ENCODE measurements around the gene NEUROG3.
"Not testable (repeated sequence)": the region's sequence is repeated elsewhere in the genome, so short reads cannot be mapped to it uniquely, and the experiment has no call there.

NEUROG3 gene

DNA sequence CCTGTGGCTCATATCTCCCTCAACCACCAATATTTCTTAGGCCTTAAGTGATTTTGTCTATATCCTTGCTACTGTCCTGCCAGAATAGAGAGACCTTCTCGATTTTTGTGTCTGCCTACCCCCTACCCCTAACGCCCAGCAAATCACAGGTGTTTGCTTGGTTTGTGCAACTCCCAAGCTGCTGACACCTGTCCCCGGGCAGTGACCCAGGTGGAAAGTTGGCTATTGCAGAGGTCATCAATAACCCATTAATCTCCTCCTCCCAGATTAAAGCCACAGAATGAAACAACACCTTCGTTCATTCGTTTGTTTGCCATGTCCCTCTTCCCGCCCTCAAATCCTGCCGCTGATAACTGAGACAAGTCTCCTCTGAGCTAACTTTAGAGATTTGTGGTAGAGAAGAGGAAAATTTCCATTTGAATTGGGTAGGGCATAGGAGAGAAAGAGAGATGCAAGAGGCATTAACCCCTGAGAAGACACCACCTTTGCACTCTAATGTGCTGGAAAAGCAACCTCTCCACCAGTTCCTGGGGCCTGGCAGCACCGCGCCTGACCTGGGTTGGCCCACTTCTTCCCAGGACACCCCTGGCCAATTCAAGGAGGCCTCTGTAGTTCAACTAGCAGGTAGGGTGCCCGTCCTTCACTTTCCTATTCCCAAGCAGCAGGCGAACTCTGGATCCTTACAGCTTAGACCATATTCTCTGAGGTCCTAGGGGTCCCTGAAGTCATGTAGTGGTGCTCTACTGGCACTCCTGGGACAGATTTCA, 3.0 kb downstream of the NEUROG3 start:
- no peak for DNase-seq

DNA sequence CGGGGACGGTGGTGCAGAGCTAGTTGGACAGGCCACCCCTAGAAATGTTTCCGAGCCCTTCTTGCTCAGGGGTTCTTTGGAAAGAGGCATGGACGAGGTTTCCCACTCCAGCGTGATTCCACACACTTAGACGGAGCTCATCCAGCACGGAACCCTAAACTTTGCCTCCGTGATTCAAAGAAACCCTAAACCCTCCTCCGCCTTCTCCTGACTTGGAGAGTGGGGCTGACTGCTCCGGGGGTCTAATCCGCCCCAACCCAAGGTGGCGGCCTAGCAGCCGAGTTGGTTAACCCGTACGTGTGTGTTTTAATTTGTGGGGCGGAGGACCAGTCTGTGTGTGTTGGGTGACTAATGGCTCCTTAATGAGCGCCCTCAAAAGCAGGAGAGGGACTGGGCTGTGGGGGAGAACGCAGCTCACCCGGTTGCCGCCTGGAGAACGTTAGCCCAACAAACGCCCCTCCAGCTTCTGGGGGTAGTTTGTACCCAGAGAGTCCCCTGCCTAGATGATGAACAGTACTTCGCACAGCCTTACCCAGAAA, 3.8 kb downstream of the NEUROG3 start:
- DNase-seq: no peak

DNA sequence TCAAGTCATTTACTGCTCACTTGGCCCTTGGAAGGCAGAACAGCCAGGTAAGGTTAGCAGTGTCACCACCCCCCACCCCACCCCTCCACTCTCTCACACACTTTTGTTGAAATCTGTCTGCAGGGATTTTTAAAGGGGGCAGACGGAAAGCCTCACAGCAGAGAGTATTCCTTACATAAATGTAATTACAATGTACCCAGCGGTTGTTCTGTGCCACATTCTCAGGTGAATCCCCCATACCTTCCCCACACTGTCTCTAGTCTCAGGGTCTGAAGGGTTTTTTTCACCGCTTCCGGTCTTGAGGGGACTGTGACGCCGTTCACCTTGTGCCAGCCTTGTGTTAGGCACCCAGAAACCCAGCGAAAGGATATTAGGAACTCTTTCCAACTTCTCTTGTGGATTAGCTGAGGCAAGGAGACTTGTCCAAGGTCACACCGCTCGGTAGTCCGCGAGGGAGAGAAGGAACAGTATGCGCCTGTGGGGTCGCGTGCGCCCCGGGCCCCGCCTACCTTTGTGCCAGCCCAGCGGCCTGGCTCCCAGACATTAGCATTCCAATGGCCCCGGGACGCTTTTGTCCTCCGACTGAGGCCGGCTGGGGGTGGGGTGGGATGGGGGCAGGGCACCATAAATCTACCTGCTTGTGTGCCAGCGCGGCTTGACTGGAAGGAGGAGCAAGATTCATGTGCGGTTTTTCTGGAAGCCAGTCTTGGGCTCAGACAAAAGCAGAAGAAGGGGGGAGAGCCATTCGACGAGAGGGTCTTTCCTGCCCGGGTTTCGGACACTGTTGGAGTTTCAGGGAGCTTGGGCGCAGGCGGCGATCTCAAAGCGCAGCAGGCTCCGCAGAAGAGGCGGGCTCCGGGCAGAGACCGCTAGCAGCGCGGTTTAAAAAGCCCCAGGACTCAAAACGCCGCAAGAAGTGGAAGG, 4.5 kb downstream of the NEUROG3 start:
- DNase-seq: no peak

DNA sequence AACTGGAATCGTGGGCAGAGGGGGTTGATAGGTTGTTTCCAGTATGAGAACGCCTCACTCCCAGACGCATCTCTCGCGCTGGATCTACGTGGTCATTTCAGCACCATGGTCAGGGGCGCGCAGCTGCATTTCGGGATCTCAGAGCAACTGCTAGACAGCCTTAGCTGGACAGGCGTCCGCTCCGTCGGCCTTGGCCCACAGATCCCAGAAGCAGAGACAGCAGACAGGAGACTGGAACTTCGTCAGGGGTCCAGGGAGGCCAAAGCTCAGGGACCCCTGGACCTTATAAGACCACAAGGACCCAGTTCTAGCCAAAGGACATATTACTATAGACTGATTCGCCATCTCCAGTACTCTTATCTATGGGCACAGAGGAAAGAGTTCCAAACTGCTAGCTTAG, 5.3 kb downstream of the NEUROG3 start:
- DNase-seq: peak; percentile 17

DNA sequence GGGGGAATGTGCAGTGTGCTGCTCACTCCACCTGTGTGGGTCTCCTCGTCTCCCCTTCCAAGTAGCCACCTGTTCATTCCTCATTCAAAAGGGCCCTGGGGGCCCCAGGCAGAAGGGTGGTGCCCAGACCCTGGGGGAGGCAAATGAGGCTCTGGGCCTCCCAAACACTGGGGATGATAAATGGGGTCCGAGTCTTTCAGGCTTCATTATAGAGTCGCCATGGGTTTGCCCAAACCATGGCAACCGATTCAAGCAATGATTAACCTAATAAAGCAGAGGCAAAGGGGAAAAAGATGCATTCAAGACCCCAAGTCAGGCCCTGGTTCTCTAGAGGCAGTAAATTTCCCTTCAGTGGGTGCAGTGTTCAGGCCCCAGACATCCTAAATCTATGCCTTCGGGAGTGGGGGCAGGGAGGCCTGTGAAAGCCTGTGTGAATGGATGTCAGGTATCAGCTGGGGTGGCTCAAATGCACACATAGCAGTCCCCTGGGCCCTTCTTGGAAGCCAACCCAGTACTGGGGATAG, 10.4 kb downstream of the NEUROG3 start:
- no peak for DNase-seq

DNA sequence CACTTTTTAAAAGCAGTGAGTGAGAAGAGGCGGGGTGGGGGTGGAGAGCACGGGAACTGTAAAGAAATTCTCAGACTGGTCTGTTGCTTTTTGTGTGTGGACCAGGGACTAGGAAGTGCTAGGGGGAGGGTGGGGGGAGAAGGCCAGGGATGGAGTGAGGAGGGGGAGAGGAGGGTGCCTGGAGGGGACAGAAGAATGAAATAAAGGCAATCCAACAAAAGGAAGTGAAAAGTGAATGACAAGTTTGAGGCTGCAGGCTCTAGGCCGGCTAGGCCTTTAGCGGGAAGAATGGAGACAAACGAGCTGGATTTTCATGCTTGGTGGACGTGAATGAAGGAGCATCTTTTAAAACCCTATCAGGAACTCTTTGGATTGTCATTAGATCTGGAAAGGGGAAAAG, 13.7 kb downstream of the NEUROG3 start:
- DNase-seq: no peak

DNA sequence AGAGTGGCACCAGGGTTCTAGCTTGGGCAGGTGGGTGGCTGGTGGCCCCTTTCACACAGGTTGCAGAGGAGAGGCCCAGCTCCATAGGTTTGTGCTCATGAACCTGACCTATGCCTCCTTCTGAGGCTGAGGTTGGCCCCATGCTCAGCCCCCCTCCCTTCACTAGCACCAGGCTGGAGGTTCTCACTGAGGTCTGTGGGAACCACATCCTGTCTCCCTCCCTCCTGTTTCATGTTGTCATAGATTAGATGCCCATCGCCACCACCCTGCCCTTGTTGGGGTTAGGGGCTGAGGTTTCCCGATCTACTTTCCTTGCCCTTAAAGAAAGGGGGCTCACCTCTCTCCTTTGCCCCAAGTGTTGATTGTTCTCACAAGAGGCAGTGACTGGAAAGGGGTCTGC, 14.7 kb downstream of the NEUROG3 start:
- no peak for DNase-seq

DNA sequence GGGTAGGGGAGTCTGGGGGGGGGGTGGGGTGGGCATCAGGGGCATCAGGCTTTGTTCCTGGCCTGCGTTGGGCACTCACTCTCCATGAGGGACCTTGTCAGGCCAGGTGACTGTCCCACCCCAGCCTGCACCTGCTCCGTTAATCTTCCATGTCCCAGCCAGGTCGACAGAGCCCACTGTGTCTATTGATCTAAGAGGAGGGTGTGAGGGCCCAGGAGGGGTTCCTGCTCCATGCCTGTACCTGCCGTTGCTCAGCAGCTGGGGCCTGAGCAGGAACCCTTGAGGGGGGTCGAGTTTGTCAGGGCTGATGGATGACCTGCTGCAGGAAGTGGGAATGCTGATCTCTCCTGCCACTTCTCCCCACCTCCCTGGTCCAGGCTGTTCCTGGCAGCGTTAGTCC, 18.6 kb downstream of the NEUROG3 start:
- DNase-seq: no peak

DNA sequence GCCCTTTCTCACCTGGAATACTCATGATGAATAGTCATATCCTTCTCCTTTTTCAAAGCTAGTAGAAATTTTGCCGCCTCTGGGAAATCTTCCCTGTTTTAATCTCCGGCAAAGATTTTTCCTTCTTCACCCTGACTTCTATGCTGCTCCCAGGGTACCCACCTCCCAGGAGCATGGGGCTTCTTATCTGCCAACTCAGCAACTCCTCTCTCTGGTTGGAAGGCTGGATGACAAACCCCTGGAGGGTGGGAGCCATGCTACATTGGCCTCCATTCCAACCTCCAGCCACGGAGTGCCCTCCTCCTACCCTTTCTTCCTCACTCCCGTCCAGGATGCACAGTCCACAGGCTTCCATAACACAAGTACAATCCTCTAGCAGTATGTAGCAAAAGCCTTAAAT, 19.9 kb downstream of the NEUROG3 start:
- DNase-seq: no peak

DNA sequence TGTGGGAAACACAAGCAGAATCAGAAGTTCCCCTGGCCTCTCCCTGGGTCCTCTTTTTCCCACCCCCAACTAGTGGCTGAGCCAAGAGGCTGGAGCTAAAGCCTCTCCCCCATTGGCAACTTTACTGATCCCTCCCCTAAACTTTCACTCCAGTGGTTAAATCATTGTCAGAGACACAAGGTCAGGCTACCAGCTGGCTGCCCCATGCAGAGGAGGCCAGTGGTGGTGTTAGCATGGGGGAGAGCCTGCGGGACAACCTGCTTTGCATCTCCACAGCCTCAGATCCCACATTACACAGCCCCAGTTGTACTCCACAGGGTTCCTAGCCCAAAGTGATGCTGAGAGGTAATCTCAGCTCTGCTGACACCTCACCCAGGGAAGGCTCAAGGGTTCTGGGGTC, 21.0 kb downstream of the NEUROG3 start:
- DNase-seq: no peak

DNA sequence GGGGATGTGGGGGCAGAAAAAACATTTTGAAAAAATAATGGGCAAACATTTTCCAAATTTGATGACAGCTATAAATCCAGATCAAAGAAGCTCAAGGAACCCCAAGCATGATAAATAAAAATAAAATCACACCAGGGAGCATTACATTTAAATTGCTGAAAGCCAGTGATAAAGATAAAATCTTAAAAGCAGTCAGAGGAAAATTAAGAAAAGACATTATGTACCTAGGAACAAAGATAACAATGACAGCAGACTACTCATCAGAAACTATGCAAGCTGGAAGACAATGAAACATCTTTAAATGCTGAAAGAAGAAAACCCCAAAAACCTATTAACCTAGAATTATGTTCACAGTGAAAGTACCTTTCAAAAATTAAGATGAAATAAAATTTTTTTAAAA, 23.3 kb downstream of the NEUROG3 start:
- DNase-seq: no peak

DNA sequence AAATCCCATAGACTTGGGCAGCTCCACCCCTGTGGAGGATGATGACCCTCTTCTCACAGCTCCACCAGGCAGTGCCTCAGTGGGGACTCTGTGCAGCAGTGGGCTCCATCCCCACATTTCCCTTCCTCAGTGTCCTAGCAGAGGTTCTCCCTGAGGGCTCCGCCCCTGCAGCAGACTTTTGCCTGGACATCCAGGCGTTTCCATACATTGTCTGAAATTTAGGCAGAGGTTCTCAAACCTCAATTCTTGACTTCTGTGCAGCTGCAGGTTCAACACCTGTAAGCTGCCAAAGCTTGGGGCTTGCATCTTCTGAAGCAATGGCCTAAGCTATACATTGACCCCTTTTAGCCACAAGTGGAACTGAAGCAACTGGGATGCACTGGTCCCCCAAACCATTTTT, 31.8 kb downstream of the NEUROG3 start:
- DNase-seq: no peak

DNA sequence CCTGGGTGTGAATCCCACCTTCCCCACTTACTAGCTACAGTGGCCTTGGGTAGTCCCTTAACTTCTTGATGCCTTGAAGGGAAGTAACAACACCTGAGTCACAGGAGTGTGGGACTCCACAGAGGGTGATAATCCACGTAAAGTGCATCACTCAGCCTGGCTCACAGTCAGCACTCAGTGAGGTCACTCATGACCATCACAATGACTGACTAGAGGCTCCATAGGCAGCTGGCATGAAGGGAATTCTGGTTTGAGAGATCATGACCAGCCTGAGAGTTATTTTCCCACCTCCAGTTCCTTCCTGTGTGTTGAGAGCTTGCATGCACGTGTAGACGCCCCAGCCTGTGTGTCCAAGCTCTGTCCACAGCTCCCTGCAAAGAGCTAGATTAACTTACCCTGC, 34.8 kb downstream of the NEUROG3 start:
- DNase-seq: no peak

DNA sequence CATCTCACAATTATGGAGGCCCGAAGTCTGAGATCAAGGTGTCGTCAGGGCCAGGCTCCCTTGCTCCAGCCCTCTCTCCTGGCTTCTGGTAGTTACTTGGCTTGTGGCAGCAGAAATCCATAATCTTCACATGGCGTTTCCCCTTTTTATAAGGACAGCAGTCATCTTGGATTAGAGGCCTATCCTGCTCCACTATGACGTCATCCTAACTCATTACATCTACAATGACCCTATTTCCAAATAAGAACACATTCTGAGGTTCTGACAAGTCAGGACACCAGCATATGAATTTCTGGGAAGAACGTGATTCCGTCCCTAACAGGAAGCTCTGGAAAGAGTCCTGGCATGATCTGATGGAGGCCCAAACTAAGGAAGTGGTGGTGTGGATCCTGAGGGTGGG, 35.8 kb downstream of the NEUROG3 start:
- DNase-seq: no peak

DNA sequence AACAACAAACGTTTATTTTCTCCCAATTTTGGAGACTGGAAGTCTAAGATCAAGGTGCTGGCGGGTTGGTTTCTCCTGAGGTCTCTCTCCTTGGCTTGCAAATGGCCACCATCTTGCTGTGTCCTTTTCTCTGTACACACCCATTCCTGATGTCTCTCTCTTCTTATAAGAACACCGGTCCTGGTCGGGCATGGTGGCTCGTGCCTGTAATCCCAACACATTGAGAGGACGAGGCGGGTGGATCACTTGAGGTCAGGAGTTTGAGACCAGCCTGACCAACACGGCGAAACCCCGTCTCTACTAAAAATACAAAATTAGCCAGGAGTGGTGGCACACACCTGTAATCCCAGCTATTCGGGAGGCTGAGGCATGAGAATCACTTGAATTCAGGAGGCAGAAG, 36.7 kb downstream of the NEUROG3 start:
- not testable (repeated sequence) for DNase-seq

DNA sequence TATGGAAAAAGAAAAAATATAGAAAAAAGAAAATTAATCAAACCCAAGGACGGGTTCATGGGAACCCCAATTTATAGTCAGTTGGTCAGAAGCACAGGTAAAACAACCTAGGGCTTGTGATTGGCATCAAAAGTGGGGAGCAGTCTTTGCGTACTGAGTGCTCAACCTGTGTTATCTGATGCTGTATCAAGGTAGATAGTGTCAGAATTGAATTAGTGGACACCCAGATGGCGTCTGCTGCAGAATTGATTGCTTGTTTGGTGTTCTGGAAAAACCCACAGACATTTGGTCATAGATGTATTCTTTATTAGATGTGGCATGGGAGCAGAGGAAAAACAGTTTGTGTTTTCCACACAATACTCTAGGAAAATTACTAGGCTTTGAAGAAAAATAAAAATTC, 39.6 kb downstream of the NEUROG3 start:
- no peak for DNase-seq

DNA sequence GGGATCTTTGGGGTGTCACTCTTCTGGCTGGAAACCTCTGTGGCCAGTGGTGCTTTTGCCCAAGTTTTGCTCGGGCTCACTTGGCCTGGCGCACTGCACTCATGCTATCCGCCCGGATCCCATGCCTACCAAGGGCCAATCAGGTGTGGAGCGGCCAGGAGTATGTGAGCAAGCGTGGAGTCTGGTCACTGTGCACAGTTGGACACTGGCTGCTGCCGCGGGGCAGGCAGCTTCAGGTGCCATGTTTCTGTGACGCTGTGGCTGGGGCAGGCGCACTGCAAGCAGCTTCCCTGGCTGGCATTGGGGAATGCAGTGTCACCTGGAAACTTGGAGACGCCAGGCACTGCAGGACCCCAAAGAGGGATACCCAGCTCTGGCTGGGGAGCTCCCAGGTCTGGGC, 45.3 kb downstream of the NEUROG3 start:
- no peak for DNase-seq
